Measurements from ENCODE around the gene AAK1. TPM values are rescaled to one million over a fixed set of nuclear protein-coding genes. Genes with fewer than 3 reads are reported as not detected.

Gene AAK1
- polyA plus RNA-seq, 1 of the 3 experiments (the other 2 are of a cell fraction) = 13.4 TPM

DNA sequence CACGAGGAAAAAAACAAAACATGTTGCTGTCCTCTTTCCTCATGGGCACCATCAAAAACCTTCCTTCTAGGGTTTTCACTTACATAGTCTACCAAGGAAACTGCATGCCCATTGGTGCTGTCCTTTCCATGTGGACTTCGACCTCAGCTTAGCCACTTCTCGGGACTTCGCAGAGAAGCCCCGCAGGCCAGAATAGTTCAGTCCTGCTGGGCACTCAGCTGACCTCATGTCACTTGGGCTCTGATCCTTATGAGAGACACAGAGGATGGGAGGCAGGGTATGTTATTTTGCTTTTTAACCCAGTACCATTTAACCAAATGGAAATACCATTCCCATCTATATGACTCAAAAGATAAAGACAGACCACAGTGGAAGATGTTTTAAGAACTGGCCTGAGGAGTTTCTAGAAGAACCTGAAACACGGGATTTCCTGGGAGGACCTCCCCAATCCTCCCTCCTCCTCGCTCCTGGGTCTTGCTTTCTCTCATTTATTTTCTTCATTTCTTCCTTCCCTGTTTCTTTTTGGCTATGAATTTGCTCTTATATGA, 28.4 kb downstream of the AAK1 start:
- Histone ChIP-seq H3K79me2 (ENCODE audit: insufficient read depth) (peaks cover 97% of the 10 kb centered on the region), H3K4me1 (ENCODE audit: control insufficient read depth in 1 of 2, insufficient read depth in 2 of 2, low read depth in 1 of 2, low read length in 1 of 2) (peaks cover 0 to 9% of the 10 kb centered on the region in 2 experiments; a peak in 2 of 4 replicates), H2AFZ (ENCODE audit: low read depth) (no peak overlapping the region), H3K9me3 (peaks cover 5% of the 10 kb centered on the region; the same call in 1 of the 2 replicates), H3K4me2 (no peak overlapping the region), H3K36me3 (replicated peaks in 1 of 2; ENCODE audit: control insufficient read depth in 1 of 2, insufficient read depth in 2 of 2, low read length in 1 of 2) (peaks cover 5 to 13% of the 10 kb centered on the region in 2 experiments), H4K20me1 (ENCODE audit: insufficient read depth) (peaks cover 59% of the 10 kb centered on the region), H3K9me2 (no peaks in the 10 kb centered on the region), H3F3A (replicated peaks; ENCODE audit: insufficient read depth) (no peaks in the 10 kb centered on the region), H3K27ac (ENCODE audit: low read depth in 2 of 2, low read length in 1 of 2) (no peak overlapping the region), H3K4me3 (ENCODE audit: low read depth in 2 of 2, low read length in 1 of 2) (no peak overlapping the region), H3K27me3 (ENCODE audit: insufficient read depth) (no peaks in the 10 kb centered on the region), H3K9ac (no peak overlapping the region)
- ChIA-PET POLR2A (no interaction called here), CTCF (no interaction called here)
- WGBS (ENCODE audit: low lambda C conversion rate) = 93% methylated on average over 7 of the region's 7 CpGs
- TF ChIP-seq TEAD4 (IDR thresholded peaks at IDR 0.05; ENCODE audit: borderline replicate concordance, insufficient read depth) (no peak), FOXJ3 (CRISPR knock-in tag; IDR thresholded peaks at IDR 0.05) (no peak), RCOR1 (IDR thresholded peaks at IDR 0.05; ENCODE audit: low read length) (no peak), FOXM1 (IDR thresholded peaks at IDR 0.05; ENCODE audit: low read depth) (no peak), REST (IDR thresholded peaks at IDR 0.05; ENCODE audit: low read depth, low read length) (no peak), CHD2 (IDR thresholded peaks at IDR 0.05; ENCODE audit: low read length, partially characterized antibody) (no peak), RAD21 (IDR thresholded peaks at IDR 0.05; ENCODE audit: low read length) (no peak)
- TF ChIP-seq, protein P1, sequence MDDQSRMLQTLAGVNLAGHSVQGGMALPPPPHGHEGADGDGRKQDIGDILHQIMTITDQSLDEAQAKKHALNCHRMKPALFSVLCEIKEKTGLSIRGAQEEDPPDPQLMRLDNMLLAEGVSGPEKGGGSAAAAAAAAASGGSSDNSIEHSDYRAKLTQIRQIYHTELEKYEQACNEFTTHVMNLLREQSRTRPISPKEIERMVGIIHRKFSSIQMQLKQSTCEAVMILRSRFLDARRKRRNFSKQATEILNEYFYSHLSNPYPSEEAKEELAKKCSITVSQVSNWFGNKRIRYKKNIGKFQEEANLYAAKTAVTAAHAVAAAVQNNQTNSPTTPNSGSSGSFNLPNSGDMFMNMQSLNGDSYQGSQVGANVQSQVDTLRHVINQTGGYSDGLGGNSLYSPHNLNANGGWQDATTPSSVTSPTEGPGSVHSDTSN (IDR thresholded peaks at IDR 0.05) = no peak
- DNase-seq = no peak

DNA sequence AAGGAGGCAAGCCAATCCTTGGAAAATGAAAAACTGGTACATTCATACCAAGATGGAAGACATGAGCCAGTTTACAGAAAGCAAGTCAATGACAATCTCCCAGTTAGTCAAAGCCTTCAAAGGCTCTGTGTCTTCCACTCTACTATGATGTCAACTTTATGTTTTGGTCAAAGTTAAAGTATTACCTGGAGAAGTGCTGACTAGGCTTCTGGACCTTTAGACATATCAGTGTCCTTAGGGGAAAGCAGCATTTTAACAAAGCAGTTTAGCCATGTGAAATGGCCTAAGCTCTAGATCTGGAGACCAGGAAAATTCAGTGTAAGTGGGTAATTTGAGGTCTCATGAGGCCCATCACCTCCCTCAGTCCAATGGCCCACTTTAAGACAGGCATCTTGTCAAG, 30.8 kb downstream of the AAK1 start:
- Histone ChIP-seq H3K9me2 (no peaks in the 10 kb centered on the region), H3K9ac (no peak overlapping the region), H3K4me2 (no peak overlapping the region), H2AFZ (ENCODE audit: low read depth) (no peak overlapping the region), H3K27me3 (ENCODE audit: insufficient read depth) (no peaks in the 10 kb centered on the region), H3K79me2 (ENCODE audit: insufficient read depth) (peaks cover 98% of the 10 kb centered on the region), H4K20me1 (ENCODE audit: insufficient read depth) (peaks cover 53% of the 10 kb centered on the region), H3K36me3 (replicated peaks in 1 of 2; ENCODE audit: control insufficient read depth in 1 of 2, insufficient read depth in 2 of 2, low read length in 1 of 2) (peaks cover 5 to 13% of the 10 kb centered on the region in 2 experiments), H3K4me1 (ENCODE audit: control insufficient read depth in 1 of 2, insufficient read depth in 2 of 2, low read depth in 1 of 2, low read length in 1 of 2) (peaks cover 0 to 6% of the 10 kb centered on the region in 2 experiments; a peak in 1 of 4 replicates), H3K4me3 (ENCODE audit: low read depth in 2 of 2, low read length in 1 of 2) (no peak overlapping the region), H3F3A (replicated peaks; ENCODE audit: insufficient read depth) (no peaks in the 10 kb centered on the region), H3K27ac (ENCODE audit: low read depth in 2 of 2, low read length in 1 of 2) (no peak overlapping the region), H3K9me3 (peaks cover 9% of the 10 kb centered on the region; the same call in 1 of the 2 replicates)
- TF ChIP-seq ELF1 (IDR thresholded peaks at IDR 0.05) (no peak), MEF2A (IDR thresholded peaks at IDR 0.05; ENCODE audit: borderline replicate concordance, low read depth) (no peak), CTCF (IDR thresholded peaks at IDR 0.05) (no peak), NFIC (IDR thresholded peaks at IDR 0.05; ENCODE audit: borderline replicate concordance) (no peak)
- no peak for DNase-seq
- ChIA-PET POLR2A (no interaction called here), CTCF (no interaction called here)
